Neuron (in vitro differentiated cells): ENCODE data around the gene ACTN1.

Experiments used
- H2AFZ ChIP-seq: one replicate; pipeline ENCODE4 v1.6.1; 2013; ENCODE audit warnings: low read depth, mild to moderate bottlenecking, inconsistent platforms, low read length, moderate library complexity
- H3K27me3 ChIP-seq: one replicate; pipeline ENCODE4 v1.6.1; 2013; ENCODE audit warnings: low read length; ENCODE audit not compliant: insufficient read depth
- H3K36me3 ChIP-seq: one replicate; pipeline ENCODE4 v1.6.1; 2013; ENCODE audit warnings: low read length; ENCODE audit not compliant: insufficient read depth
- H3K4me1 ChIP-seq: one replicate; pipeline ENCODE4 v1.6.1; 2013; ENCODE audit warnings: low read length; ENCODE audit not compliant: insufficient read depth
- H3K4me3 ChIP-seq: 2 replicates; pipeline ENCODE4 v1.5.1; 2013; ENCODE audit warnings: mild to moderate bottlenecking, low read length, moderate library complexity
- H3K9me3 ChIP-seq: one replicate; pipeline ENCODE4 v1.6.1; 2013; ENCODE audit warnings: low read length

The ACTN1 gene

GRCh38 chr14:68971411-68972035 is 7.6 kb downstream of the ACTN1 start:
- peaks cover 24% of the 10 kb centered on the region for H3K4me1 ChIP-seq
- no peak overlapping the region for H3K4me3 ChIP-seq
- H3K36me3 ChIP-seq = peaks cover 5% of the 10 kb centered on the region
- H2AFZ ChIP-seq = no peak overlapping the region
- H3K9me3 ChIP-seq = no peaks in the 10 kb centered on the region
- H3K27me3 ChIP-seq = no peaks in the 10 kb centered on the region

- H2AFZ ChIP-seq = no peak overlapping the region
- H3K27me3 ChIP-seq = no peaks in the 10 kb centered on the region
- H3K9me3 ChIP-seq = no peaks in the 10 kb centered on the region
- H3K36me3 ChIP-seq = peaks cover 5% of the 10 kb centered on the region
- H3K4me1 ChIP-seq = peaks cover 24% of the 10 kb centered on the region
- H3K4me3 ChIP-seq = no peak overlapping the region
Measured at GRCh38 chr14:68970736-68971135, 8.4 kb downstream of the ACTN1 start.

- H3K36me3 ChIP-seq = peaks cover 5% of the 10 kb centered on the region
- peaks cover 24% of the 10 kb centered on the region for H3K4me1 ChIP-seq
- no peak overlapping the region for H3K4me3 ChIP-seq
- no peaks in the 10 kb centered on the region for H3K9me3 ChIP-seq
- no peaks in the 10 kb centered on the region for H3K27me3 ChIP-seq
- H2AFZ ChIP-seq = no peak overlapping the region
Measured at GRCh38 chr14:68970038-68970612, 9.0 kb downstream of the ACTN1 start.

- Histone ChIP-seq H2AFZ (no peak overlapping the region), H3K4me1 (peaks cover 24% of the 10 kb centered on the region), H3K27me3 (no peaks in the 10 kb centered on the region), H3K4me3 (no peak overlapping the region), H3K36me3 (no peaks in the 10 kb centered on the region), H3K9me3 (no peaks in the 10 kb centered on the region)
Measured at GRCh38 chr14:68969278-68970033, 9.6 kb downstream of the ACTN1 start.

GRCh38 chr14:68968721-68969120 is 10.4 kb downstream of the ACTN1 start:
- H3K36me3 ChIP-seq = no peaks in the 10 kb centered on the region
- no peak overlapping the region for H3K4me3 ChIP-seq
- no peak overlapping the region for H2AFZ ChIP-seq
- H3K9me3 ChIP-seq = no peaks in the 10 kb centered on the region
- peaks cover 24% of the 10 kb centered on the region for H3K4me1 ChIP-seq
- no peaks in the 10 kb centered on the region for H3K27me3 ChIP-seq

GRCh38 chr14:68968051-68968450 is 11.1 kb downstream of the ACTN1 start:
- no peaks in the 10 kb centered on the region for H3K36me3 ChIP-seq
- H2AFZ ChIP-seq = no peak overlapping the region
- peaks cover 24% of the 10 kb centered on the region for H3K4me1 ChIP-seq
- no peak overlapping the region for H3K4me3 ChIP-seq
- no peaks in the 10 kb centered on the region for H3K9me3 ChIP-seq
- no peaks in the 10 kb centered on the region for H3K27me3 ChIP-seq

- Histone ChIP-seq H3K9me3 (no peaks in the 10 kb centered on the region), H3K36me3 (no peaks in the 10 kb centered on the region), H3K4me1 (peaks cover 24% of the 10 kb centered on the region), H3K4me3 (no peak overlapping the region), H2AFZ (no peak overlapping the region), H3K27me3 (no peaks in the 10 kb centered on the region)
Measured at GRCh38 chr14:68967459-68967940, 11.6 kb downstream of the ACTN1 start.

- no peak overlapping the region for H2AFZ ChIP-seq
- H3K36me3 ChIP-seq = no peaks in the 10 kb centered on the region
- H3K27me3 ChIP-seq = no peaks in the 10 kb centered on the region
- no peaks in the 10 kb centered on the region for H3K9me3 ChIP-seq
- no peak overlapping the region for H3K4me3 ChIP-seq
- peaks cover 20% of the 10 kb centered on the region for H3K4me1 ChIP-seq
Measured at GRCh38 chr14:68966872-68967301, 12.2 kb downstream of the ACTN1 start.

- no peak overlapping the region for H2AFZ ChIP-seq
- H3K4me1 ChIP-seq = peaks cover 13% of the 10 kb centered on the region
- H3K4me3 ChIP-seq = no peak overlapping the region
- H3K36me3 ChIP-seq = no peaks in the 10 kb centered on the region
- no peaks in the 10 kb centered on the region for H3K9me3 ChIP-seq
- H3K27me3 ChIP-seq = no peaks in the 10 kb centered on the region
Measured at GRCh38 chr14:68965261-68965761, 13.8 kb downstream of the ACTN1 start.

GRCh38 chr14:68964300-68965093 is 14.6 kb downstream of the ACTN1 start:
- Histone ChIP-seq H3K4me1 (peaks cover 5% of the 10 kb centered on the region), H3K9me3 (no peaks in the 10 kb centered on the region), H3K27me3 (no peaks in the 10 kb centered on the region), H3K4me3 (no peak overlapping the region), H2AFZ (no peak overlapping the region), H3K36me3 (no peaks in the 10 kb centered on the region)

- Histone ChIP-seq H3K4me3 (no peak overlapping the region), H2AFZ (no peak overlapping the region), H3K4me1 (no peaks in the 10 kb centered on the region), H3K36me3 (no peaks in the 10 kb centered on the region), H3K27me3 (no peaks in the 10 kb centered on the region), H3K9me3 (no peaks in the 10 kb centered on the region)
Measured at GRCh38 chr14:68962681-68963080, 16.4 kb downstream of the ACTN1 start.

GRCh38 chr14:68961781-68962584 is 17.1 kb downstream of the ACTN1 start:
- no peaks in the 10 kb centered on the region for H3K36me3 ChIP-seq
- no peak overlapping the region for H3K4me3 ChIP-seq

More at GRCh38 chr14:68961781-68962584, 17.1 kb downstream of the ACTN1 start:
- no peaks in the 10 kb centered on the region for H3K9me3 ChIP-seq
- H3K4me1 ChIP-seq = no peaks in the 10 kb centered on the region
- H2AFZ ChIP-seq = no peak overlapping the region
- no peaks in the 10 kb centered on the region for H3K27me3 ChIP-seq
